OCI-LY7 (cell line): ENCODE measurements around the gene CDKL1.

Source experiments
- CTCF ChIP-seq: fragments of 200-600 bp; sonication (generic); conservative IDR thresholded peaks from 2 replicates; pipeline ENCODE4 v1.5.1; 2014; ENCODE audit warnings: mild to moderate bottlenecking, antibody characterized with exemption, low read length, moderate library complexity, mixed read lengths
- EZH2phosphoT487 ChIP-seq: fragments of 200-600 bp; sonication (generic); IDR thresholded peaks from 2 replicates; pipeline ENCODE4 v1.6.1; 2018; ENCODE audit warnings: low read depth, borderline replicate concordance, mild to moderate bottlenecking, mixed run types, antibody characterized with exemption, low read length, moderate library complexity, mixed read lengths

GRCh38 chr14:50381008-50381407, 15.7 kb downstream of the CDKL1 start:
- TF ChIP-seq CTCF, result no peak
- TF ChIP-seq EZH2phosphoT487, result no peak
